Skin of body (tissue), 2 donors: ENCODE data around the gene LTN1. TPM values are rescaled to one million over a fixed set of nuclear protein-coding genes. Genes with fewer than 3 reads are reported as not detected.

Source experiments
- DNase-seq: peaks from one replicate; lab custom pipeline; 2025; lab: John Stamatoyannopoulos, UW
- total RNA-seq: library from RNA; depleted of rRNA; stranded (reverse); fragments of >200 nt; gene quantifications from one replicate; pipeline ENCODE4 v1.2.3, GENCODE V29; 2014

LTN1 gene
- total RNA-seq, 1 donor from 2014 or later = 38.9 TPM

GRCh38 chr21:28928578-28929420 lies 63.9 kb downstream of the LTN1 start:
- DNase-seq = no peak

- DNase-seq = no peak
Observed at GRCh38 chr21:28927130-28927529, 65.5 kb downstream of the LTN1 start.

DNA sequence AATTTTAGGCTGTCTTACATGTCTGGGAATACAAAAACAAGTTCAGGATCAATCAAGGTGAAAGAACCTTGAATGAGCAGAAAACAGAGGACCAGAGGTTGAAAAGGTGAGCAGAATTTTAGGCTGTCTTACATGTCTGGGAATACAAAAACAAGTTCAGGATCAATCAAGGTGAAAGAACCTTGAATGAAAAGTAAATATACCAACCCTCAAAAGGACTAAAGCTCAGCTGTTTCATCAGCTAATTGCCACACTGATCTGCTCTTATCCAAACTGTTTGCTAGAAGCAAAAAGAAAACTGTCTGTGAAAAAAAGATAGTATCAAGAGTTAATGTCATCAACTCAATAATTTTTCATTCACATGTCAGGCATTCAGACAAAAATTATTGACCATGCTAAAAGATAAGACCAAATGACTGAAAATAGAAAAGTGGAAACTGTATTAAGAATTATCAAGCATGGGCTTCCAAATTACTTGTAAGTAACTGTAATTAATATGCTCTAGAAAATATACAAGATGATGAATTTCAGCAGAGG lies 69.2 kb downstream of the LTN1 start:
- DNase-seq = no peak

DNA sequence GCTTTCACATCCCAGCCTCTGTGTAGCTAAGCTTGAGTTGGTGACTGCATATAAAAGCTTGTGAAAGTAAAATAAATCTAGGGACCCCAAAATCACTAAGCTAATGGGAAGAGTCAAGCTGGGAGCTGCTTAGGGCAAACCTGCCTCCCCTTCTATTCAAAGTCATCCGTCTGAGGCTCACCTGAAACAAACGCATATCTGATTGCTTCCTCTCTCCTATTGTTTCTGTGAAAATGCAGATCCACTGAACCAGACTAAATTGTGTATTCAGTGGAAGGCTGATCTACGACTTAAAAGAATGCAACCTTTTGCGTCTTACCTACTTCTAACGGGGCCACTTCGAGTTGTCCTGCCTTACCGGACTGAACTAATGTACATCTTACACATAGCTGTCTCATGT lies 70.3 kb downstream of the LTN1 start:
- no peak for DNase-seq

DNA sequence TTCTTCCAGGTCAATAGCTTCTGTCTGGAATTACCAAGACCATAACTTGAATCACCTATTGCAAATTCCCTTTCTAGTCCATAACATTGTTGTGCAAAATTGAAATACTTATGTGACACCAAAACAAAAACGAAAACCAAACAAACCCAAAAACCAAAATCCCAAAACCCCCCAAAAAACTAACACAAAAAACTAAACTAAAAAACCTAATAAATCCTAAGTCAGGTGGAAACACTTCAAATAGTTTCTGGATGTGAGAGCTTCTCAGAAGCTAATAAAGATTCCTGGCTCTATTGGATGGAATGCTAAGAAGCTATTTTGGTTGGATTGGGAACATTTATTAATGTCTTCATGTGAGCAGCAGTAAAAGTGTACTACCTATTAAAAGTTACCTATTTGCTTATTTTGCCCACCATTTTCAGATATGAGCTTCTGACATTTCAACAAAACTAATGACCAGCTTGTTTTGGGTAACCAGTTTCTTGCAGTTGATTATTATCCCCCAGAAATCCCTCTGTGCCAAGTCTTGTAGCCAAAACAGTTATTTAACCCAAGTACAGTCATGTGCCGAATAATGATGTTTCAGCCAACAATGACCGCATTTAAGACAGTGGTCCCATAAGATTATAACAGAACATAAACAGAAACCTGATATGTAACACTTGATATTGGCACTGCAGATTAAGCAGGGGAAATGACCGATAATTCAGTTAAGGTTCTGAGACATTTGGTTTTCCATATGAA lies 76.4 kb downstream of the LTN1 start:
- DNase-seq = no peak

DNA sequence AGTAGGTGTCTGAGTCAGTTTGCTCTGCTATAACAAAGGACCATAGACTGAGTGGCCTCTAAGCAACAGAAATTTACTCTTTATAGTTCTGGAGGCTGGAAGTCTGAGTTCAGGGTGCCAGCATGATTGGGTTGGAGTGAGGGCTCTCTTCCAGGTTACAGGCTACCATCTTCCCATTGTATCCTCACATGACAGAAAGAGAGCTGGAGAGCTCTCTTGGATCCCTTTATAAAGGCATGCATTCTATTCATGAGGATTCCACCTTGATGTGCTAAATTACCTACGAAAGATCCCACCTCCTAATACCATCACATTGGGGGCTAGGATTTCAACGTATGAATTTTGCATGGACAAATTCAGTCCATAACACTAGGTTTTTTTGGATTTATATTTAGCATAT lies 79.6 kb downstream of the LTN1 start:
- DNase-seq = no peak

DNA sequence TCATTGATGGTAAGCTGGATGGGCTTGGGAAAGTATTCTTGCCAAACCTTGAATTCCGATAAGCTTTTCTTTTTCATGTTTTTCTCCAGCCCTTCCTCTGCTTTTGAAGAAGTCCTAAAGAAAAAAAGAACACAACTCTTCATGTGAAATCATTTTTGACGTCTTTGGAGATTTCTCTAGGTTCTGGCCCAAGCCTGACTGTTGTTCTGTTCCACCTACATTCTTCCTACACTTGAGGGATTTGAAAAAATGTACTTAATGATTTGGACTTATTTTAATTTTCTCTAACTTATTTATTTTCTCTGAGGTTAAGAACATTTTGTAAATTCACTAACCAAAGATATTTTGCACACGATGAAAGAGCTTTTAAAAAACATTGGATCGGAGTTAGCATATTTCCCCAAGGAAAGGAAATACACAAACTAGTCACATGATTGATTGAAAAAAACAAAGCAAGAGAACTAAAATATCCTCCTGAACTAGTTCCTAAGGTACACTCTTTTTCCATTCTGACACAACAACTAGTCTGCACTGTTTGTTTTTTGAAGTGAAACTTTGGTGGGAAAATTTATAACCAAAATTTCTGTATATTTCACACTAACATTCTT lies 82.3 kb downstream of the LTN1 start:
- DNase-seq = no peak

- DNase-seq = no peak
Observed at GRCh38 chr21:28908351-28908750, 84.3 kb downstream of the LTN1 start.

- DNase-seq = no peak
Observed at GRCh38 chr21:28906841-28907240, 85.8 kb downstream of the LTN1 start.

GRCh38 chr21:28906236-28906635 lies 86.4 kb downstream of the LTN1 start:
- DNase-seq = no peak

DNA sequence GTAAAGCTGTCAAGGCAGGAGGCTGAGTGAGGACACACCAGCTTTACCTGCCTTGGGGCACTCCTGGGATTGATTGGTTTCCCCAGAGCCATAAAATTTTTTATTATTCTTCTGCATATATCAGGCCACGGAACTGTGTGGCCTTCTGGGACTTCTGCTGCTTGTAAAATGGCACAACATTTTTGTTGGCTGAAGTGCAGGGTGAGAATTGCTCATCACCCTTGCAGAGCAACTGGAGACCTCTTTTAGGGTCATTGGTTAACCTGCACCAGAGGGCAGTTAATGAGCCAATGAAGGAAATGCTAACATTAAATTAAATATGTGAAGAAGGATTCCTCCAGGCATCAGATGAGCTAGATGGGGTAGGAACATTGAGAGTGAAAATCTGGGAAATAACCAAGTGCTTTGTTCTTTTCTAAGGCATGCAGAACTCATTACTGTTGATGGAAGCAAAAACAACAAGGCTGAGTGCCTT lies 87.7 kb downstream of the LTN1 start:
- DNase-seq = no peak

DNA sequence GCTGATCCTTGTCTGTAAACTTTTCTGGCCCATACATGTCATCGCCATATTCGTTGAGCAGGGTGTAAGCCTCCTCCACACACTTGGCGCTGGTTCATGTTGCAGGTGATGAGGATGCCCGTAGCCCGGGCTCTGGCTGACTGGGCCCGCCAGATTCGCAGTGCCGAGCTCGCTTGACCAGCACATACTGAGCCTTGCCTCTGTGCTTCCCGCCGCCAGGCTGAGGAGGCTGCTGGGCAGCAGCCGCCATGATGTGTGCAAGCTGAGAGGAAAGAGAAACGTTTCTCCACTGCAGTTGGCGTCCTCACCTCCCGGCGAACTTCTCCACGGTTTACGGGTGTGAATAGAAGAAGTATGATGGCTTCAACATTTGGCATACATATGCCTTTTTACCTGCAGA lies 89.2 kb downstream of the LTN1 start:
- DNase-seq = no peak

DNA sequence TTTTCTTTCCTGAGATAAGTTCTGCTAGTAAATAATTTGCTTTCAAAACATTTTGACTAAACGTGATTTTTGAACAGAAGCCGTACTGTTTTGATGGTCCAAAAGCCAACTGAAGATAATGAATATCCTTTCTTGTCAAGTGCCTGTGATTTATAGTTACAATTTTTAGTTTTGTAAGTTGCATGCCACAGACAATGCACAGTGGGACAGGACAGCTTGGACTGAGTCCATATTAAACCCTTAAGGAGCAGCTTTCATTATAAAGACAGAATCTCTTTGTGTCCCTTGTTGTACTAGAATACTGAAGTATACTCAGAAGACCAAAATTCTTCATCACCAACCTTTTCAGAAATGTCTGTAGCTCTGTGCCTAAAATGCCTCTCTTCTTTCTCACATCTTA lies 92.2 kb downstream of the LTN1 start:
- DNase-seq = no peak

DNA sequence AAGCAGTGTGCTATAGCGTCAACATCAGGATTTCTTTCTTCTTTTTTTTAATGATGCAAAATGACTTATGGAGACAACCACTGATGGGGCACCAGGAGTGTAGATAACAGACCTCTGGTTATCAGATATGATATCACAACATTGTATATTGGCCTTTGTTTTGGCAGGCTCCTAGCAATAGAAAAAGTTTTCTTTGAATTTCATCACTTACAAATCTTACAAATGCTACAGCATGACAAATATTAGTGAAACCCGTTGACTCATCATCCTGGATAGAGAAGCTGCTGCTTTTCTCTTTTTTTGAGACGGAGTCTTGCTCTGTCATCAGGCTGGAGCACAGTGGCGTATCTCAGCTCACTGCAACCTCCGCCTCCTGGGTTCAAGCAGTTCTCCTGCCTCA lies 92.9 kb downstream of the LTN1 start:
- no peak for DNase-seq

DNA sequence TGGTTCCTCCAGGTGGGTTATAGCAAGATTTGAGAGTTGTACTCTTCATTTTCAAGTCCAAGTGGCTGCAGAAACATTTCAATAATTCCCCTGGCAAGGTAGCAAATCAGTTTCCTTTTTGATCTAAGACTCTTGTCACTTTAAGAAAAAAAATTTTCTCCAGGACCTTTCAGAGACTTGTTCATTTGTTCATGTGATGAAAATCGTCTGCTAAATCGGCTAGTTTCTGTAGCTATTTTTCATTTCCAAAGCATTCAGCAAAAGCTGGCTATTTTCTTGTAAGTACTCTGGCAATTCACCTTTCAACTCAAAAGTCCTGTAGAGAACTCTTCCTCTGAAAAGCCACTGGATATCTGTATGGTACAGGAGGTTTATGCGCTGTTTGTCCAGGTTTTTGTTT lies 93.5 kb downstream of the LTN1 start:
- DNase-seq = no peak

DNA sequence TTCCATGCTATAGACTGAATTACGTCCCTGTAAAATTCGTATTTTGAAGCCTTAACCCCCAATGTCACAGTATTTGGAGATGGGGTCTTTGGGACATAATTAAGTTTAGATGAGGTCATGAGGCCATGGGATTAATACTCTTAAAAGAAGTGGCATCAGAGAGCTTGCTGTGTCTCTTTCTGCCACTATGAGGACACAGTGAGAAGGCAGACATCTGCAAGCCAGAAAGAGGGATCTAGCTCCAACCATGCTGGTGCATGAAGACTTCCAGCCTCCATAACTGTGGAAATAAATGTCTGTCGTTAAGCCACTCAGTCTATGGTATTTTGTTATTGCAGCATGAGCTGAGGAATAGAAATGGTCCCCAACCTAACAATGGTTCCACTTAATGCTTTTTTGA lies 99.0 kb downstream of the LTN1 start:
- no peak for DNase-seq

DNA sequence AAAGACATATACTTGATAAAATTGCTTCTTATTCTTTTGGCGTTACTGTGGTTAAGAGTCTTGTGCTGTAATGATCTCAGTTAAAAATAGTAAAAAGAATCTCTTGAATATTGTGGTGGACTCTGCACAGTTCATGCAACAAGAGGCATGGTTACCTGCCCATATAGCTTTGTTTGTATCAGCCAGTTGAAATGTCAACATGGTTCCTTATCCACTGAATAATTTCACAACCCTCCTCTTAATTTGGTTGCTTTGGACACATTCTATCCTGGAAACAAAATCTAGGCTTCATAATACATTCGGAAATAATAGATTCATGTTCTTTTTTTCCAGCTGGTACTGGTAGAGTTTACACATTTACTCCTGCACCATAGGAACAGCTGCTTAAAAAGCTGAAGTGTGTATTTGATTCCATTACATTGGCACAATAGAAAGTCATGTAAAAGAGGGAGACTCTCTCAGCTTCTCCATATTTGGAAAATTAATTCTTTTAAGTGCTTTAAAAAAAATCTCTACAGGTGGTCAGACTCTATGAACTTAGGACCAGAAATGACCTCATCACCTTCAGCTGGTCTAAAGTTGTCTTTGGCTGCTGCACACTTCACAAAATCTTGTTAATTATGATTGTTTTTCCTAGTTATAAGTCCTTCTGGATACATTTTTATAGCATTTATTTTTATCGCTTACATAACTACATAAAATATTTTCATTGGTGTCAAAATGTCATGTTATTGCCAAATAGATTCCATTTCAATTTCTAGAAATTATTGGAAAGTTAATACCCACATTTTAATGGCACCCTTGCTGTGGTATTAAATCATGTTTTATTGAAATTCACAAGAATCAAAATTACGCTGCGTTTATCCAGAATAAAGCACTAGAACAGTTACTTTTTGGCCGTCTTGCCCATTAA lies 100.2 kb downstream of the LTN1 start:
- DNase-seq = no peak

DNA sequence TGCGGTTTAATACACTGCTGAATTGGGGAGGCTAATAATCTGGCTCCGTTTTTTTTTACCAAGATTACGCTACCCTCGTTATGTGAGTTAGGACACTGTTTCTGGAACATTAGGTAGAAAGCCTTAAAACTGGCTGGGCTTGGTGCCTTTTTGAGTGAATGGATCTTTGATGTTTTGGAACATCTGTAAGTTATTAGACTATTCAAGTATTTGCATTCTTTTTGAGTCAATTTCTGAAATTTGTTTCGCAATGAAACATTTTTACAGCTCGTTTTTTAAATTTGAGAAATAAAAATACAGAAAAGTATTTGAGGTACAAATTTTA lies 106.9 kb downstream of the LTN1 start:
- peak; percentile 22 for DNase-seq

- DNase-seq = peak; percentile 98
Observed at GRCh38 chr21:28884976-28885852, 107.5 kb downstream of the LTN1 start.

DNA sequence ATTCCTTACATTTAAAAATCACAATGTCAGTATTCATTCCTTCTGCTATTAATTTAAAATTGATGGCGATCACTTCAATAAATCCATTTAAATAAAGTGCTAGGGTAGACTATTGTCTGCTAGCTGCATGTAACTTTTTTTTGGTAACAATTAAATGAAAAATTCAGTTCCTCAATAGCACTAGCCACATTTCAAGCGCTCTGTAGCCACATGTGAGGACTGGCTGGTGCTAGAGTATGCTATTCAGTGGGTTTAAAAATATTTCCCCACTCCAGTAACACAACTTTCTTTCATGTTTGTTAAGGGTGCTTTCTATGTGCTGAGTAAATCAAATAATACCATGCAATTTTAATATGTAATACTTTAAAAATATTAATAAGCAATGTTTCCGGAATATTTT lies 108.2 kb downstream of the LTN1 start:
- no peak for DNase-seq
